ACC112 (cell line): ENCODE measurements around the gene BTN1A1.

ENCODE experiments used
- H2AFZ ChIP-seq: fragments of 200-600 bp; sonication (generic); one replicate; pipeline ENCODE4 v1.6.0; 2017; ENCODE audit warnings: antibody characterized with exemption, low read length; ENCODE audit not compliant: unreplicated experiment
- H3K27ac ChIP-seq: fragments of 200-600 bp; sonication (generic); 2 replicates; pipeline ENCODE4 v1.5.1; 2014; ENCODE audit warnings: low read depth, mild to moderate bottlenecking, antibody characterized with exemption, low read length, moderate library complexity
- H3K27me3 ChIP-seq: fragments of 200-600 bp; sonication (generic); 2 replicates; pipeline ENCODE4 v1.6.1; 2014; ENCODE audit warnings: mild to moderate bottlenecking, antibody characterized with exemption, low read length, moderate library complexity, mixed read lengths; ENCODE audit not compliant: insufficient read depth
- H3K36me3 ChIP-seq: fragments of 200-600 bp; sonication (generic); 2 replicates; pipeline ENCODE4 v1.6.1; 2016; ENCODE audit warnings: mild to moderate bottlenecking, antibody characterized with exemption, low read length, moderate library complexity, mixed read lengths; ENCODE audit not compliant: insufficient read depth
- H3K4me1 ChIP-seq: fragments of 200-600 bp; sonication (generic); one replicate; pipeline ENCODE4 v1.6.1; 2016; ENCODE audit warnings: low read length, mixed read lengths; ENCODE audit not compliant: insufficient read depth, unreplicated experiment, control insufficient read depth
- H3K4me3 ChIP-seq: fragments of 200-600 bp; sonication (generic); 2 replicates; pipeline ENCODE4 v1.5.1; 2014; ENCODE audit warnings: mild to moderate bottlenecking, low read depth, low read length
- H3K79me2 ChIP-seq: fragments of 200-600 bp; sonication (generic); one replicate; pipeline ENCODE4 v1.6.0; 2016; ENCODE audit warnings: low read length; ENCODE audit not compliant: control insufficient read depth, unreplicated experiment, insufficient read depth

The BTN1A1 gene

GRCh38 chr6:26553635-26554446, 53.7 kb downstream of the BTN1A1 start:
- peak overlapping the region; percentile 79 for H3K4me3 ChIP-seq
- no peaks in the 10 kb centered on the region for H3K79me2 ChIP-seq
- H3K36me3 ChIP-seq, result no peaks in the 10 kb centered on the region
- H3K4me1 ChIP-seq, result no peaks in the 10 kb centered on the region
- H3K27ac ChIP-seq, result peak overlapping the region; percentile 87
- peak overlapping the region; percentile 64 for H2AFZ ChIP-seq
- H3K27me3 ChIP-seq, result no peaks in the 10 kb centered on the region

GRCh38 chr6:26554447-26554696, 54.3 kb downstream of the BTN1A1 start:
- H3K4me1 ChIP-seq, result no peaks in the 10 kb centered on the region
- H3K79me2 ChIP-seq, result no peaks in the 10 kb centered on the region
- no peaks in the 10 kb centered on the region for H3K27me3 ChIP-seq
- H3K27ac ChIP-seq, result peak overlapping the region; percentile 24
- H3K4me3 ChIP-seq, result peak overlapping the region; percentile 79
- peak overlapping the region; percentile 64 for H2AFZ ChIP-seq
- no peaks in the 10 kb centered on the region for H3K36me3 ChIP-seq

DNA sequence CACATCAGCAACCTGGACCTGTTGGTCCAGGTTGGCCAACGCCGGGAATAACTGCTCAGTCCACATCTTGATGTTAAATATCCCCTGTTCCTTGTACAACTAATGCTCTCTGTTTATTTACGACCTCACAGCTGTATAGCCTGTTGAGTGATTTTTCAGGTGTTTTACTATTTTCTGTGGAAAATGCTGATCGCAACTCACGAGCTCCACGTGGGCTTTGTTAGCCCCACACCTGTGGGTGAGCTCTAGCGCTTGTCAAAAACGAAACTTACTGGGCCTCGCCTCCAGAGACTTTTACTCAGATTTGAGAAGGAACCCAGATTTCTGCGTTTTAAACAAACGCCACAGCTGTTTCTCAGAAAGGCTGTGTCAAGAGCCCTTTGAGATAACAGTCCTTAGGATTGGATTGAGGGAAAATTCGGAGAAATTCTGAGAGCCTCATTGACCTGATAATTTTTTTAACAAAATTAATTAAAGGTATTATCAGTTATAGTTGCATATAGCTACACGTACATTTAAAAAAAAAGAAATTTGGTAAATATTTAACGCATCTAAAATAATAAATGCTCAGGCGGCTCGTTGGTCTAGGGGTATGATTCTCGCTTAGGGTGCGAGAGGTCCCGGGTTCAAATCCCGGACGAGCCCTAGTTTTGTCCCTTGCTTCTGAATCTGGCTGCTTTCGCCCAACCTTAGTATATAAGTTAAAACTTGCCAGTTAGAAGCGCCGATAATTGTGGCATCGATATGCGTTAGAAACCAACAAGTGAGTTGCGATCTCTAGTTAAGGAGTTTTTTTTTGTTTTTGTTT, 54.8 kb downstream of the BTN1A1 start:
- Histone ChIP-seq H2AFZ (peak overlapping the region; percentile 64), H3K27me3 (no peaks in the 10 kb centered on the region), H3K4me3 (peak overlapping the region; percentile 79), H3K4me1 (no peaks in the 10 kb centered on the region), H3K27ac (peak overlapping the region; percentile 24), H3K36me3 (no peaks in the 10 kb centered on the region), H3K79me2 (no peaks in the 10 kb centered on the region)

GRCh38 chr6:26555505-26556262, 55.6 kb downstream of the BTN1A1 start:
- Histone ChIP-seq H3K27ac (no peak overlapping the region), H2AFZ (no peak overlapping the region), H3K4me3 (peak overlapping the region; percentile 79), H3K36me3 (no peaks in the 10 kb centered on the region), H3K79me2 (no peaks in the 10 kb centered on the region), H3K27me3 (no peaks in the 10 kb centered on the region), H3K4me1 (no peaks in the 10 kb centered on the region)

- Histone ChIP-seq H3K4me1 (no peaks in the 10 kb centered on the region), H3K27me3 (no peaks in the 10 kb centered on the region), H2AFZ (no peak overlapping the region), H3K4me3 (peak overlapping the region; percentile 79), H3K36me3 (no peaks in the 10 kb centered on the region), H3K27ac (peak overlapping the region; percentile 28), H3K79me2 (no peaks in the 10 kb centered on the region)
These were observed 56.4 kb downstream of the BTN1A1 start for GRCh38 chr6:26556263-26557070.
